Fibroblast of villous mesenchyme (primary cell): ENCODE data around the gene KLHDC4. TPM values are rescaled to one million over a fixed set of nuclear protein-coding genes. Genes with fewer than 3 reads are reported as not detected.
A peak's percentile ranks its signal among the peaks of the same experiment; 100 is the strongest.
"Not testable (repeated sequence)": the region's sequence is repeated elsewhere in the genome, so short reads cannot be mapped to it uniquely, and the experiment has no call there.

Source experiments
- DNase-seq: peaks from one replicate; pipeline ENCODE4 v3.0.0-alpha.2; 2010; ENCODE audit warnings: low read depth
- H3K4me3 ChIP-seq: 2 replicates; pipeline ENCODE4 v1.5.1; 2011; ENCODE audit warnings: low read depth, mild to moderate bottlenecking, low read length
- CTCF ChIP-seq: IDR thresholded peaks from 2 replicates; pipeline ENCODE4 v1.5.1; 2012; ENCODE audit warnings: low read depth, mild to moderate bottlenecking, low read length; ENCODE audit not compliant: insufficient read depth
- total RNA-seq: library from RNA; depleted of rRNA; stranded (reverse); fragments of >200 nt; gene quantifications from 2 replicates; pipeline ENCODE4 v1.2.3, GENCODE V29; 2012

KLHDC4 gene
- total RNA-seq, 1 donor = 14.7 TPM

DNA sequence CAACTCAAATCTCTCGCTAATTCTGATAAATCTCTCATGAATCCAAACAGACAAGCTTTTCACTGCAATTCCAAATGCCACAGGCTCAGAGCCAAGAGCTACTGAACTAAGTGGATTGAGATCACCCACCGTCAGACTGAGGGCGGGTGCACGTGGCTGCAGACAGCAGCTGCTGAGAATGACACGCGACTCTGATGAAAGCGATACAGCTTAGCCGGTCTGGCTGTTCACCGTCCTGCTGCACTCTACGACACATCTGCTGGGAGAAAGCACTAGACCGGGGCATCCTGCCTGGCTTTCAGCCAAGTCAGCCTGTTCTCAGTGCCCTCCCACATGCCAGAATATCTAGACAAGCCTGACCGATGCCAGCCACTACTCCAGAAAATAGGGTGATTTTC lies 42.6 kb downstream of the KLHDC4 start:
- no peak overlapping the region for H3K4me3 ChIP-seq
- DNase-seq = peak; percentile 88
- TF ChIP-seq CTCF = no peak

DNA sequence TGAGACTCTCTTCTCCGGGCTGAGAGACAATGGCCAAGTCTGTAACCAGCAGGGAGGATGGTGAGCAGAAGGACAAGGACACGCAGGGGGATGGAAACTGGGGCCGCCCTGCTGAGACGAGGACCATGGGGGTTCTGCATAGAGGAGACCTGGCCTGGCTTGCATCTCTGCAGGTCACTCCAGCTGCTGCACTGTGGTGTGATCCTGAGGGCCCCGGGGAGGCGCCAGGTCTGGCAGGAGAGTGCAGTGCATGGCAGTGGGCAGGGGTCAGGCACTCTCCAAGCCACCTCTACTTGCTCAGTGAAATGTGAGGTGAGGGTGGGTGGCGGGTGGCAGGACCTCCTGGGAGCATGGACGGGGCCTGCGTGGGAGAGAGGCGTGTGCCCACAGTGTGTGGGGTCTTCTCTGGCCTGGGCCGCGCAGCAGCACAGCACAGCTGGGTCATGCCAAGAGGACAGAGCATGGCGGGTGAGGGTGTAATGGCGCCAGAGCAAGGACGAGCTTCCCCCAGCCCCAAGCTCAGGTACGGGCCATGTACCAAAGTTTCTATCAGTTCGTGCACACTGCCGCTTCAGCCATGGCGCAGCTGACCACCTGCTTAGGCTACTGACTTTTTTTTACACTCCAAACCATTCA lies 43.1 kb downstream of the KLHDC4 start:
- DNase-seq = no peak
- no peak overlapping the region for H3K4me3 ChIP-seq
- no peak for TF ChIP-seq CTCF

DNA sequence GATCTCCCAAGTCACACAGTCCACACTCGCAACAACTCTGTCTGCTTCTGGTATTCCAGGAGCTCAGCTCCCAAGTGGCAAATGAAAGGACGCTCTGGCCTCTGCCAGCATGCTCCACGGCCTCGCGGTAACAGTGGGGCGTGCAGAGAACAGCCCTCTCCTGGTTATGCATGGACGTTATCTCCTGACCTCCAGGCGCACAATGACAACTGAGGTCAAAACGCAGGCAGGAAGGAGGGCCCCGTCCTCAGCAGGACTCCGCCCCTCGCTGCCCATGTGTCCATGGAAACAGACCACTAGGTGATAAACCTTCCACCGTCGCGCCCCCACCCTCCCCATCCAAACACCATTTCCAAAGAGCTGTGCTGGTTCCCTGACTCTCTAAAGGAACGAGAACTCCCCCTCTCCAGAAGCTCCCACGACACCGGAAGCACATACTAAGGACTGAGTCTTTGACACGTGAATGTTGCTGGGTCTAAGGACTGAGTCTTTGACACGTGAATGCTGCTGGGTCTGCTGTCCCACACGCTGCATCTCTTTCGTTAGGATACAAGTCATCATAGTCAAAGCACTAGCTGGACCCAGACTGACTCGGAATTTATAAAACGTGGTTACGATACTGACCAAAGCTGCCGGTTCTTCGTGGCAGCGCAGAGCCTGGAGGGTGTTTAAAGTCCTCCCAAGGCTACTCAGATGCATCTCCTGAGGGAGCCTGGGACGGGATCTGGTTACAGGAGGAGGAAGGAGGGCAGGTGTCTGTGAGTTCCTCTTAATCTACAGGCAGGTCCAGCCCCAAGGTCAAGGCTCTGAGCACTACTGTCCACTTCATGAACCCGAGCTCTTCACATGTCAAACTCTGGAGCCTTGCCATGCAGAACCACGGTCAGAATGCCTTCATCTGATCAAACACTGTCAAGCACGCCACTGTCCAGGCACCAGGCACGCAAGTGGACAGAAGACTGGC lies 43.9 kb downstream of the KLHDC4 start:
- TF ChIP-seq CTCF = no peak
- no peak overlapping the region for H3K4me3 ChIP-seq
- DNase-seq = no peak

DNA sequence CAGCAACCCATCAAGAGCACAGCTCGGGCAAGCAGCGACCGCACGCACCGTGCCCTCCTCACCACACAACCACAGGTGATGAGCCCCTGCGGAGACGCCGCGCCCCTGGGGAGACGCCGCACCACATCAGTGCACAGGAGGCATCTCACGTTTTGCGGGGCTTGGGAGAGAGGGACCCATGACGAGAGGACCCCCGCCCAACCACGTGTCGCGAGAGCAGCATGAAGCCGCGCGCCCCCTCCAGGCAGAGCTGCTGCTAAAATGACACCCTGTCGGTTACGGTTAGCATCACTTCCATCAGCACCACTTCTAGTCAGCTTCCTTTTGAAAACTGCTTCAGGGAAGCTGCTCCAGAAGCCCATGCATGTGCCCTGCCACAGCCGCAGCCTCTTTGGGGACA lies 45.3 kb downstream of the KLHDC4 start:
- DNase-seq = no peak
- H3K4me3 ChIP-seq = no peak overlapping the region
- TF ChIP-seq CTCF = no peak

- not testable (repeated sequence) for DNase-seq, H3K4me3 ChIP-seq
These were observed 47.0 kb downstream of the KLHDC4 start for GRCh38 chr16:87718831-87719230.

GRCh38 chr16:87715658-87716057 lies 50.1 kb downstream of the KLHDC4 start:
- DNase-seq = no peak
- H3K4me3 ChIP-seq = no peak overlapping the region

More at GRCh38 chr16:87715658-87716057, 50.1 kb downstream of the KLHDC4 start:
- no peak for TF ChIP-seq CTCF
